DND-41 (cell line): Measurements from ENCODE around the gene MGAM2.

Experiments used
- ATAC-seq: fragments of 200-7000 bp; cut with Tn5 transposase; 3 replicates; pipeline ENCODE4 v1.9.1; 2021; ENCODE audit warnings: low read depth; ENCODE audit not compliant: insufficient read depth
- DNase-seq: peaks from one replicate; pipeline ENCODE4 v3.0.0-alpha.2; 2020
- H2AFZ ChIP-seq: 2 replicates; pipeline ENCODE4 v1.6.0; 2012; ENCODE audit warnings: low read depth, low read length
- H3K27ac ChIP-seq: 2 replicates; pipeline ENCODE4 v1.5.1; 2012; ENCODE audit warnings: low read length, inconsistent platforms
- H3K27me3 ChIP-seq: fragments of 200-600 bp; sonication (generic); 2 replicates; pipeline ENCODE4 v1.6.0; 2012; ENCODE audit warnings: low read length, mild to moderate bottlenecking, inconsistent platforms; ENCODE audit not compliant: insufficient read depth, poor library complexity
- H3K36me3 ChIP-seq: 2 replicates; pipeline ENCODE4 v1.5.1; 2012; ENCODE audit warnings: low read length, inconsistent platforms; ENCODE audit not compliant: insufficient read depth
- H3K4me1 ChIP-seq: 2 replicates; pipeline ENCODE4 v1.5.1; 2012; ENCODE audit warnings: mild to moderate bottlenecking, low read length; ENCODE audit not compliant: insufficient read depth
- H3K4me2 ChIP-seq: 2 replicates; pipeline ENCODE4 v1.6.0; 2012; ENCODE audit warnings: mild to moderate bottlenecking, moderate library complexity, low read length, inconsistent platforms; ENCODE audit not compliant: insufficient read depth
- H3K4me3 ChIP-seq, 2 experiments: fragments of 200-600 bp in 1 of 2; shearing (Covaris generic) in 1 of 2; 2 replicates each; pipeline ENCODE4 v1.5.1; 2012 to 2016; ENCODE audit warnings: inconsistent platforms in 2 of 2, low read length in 2 of 2, mild to moderate bottlenecking in 2 of 2, low read depth in 1 of 2, moderate library complexity in 1 of 2
- H3K79me2 ChIP-seq: 2 replicates; pipeline ENCODE4 v1.6.0; 2012; ENCODE audit warnings: low read length, inconsistent platforms; ENCODE audit not compliant: insufficient read depth
- H3K9ac ChIP-seq: 2 replicates; pipeline ENCODE4 v1.6.0; 2012; ENCODE audit warnings: low read depth, mild to moderate bottlenecking, inconsistent platforms, low read length, moderate library complexity
- H3K9me3 ChIP-seq: 2 replicates; pipeline ENCODE4 v1.5.1; 2012; ENCODE audit warnings: low read length, moderate library complexity, mild to moderate bottlenecking, inconsistent platforms; ENCODE audit not compliant: insufficient read depth, severe bottlenecking
- H4K20me1 ChIP-seq: 2 replicates; pipeline ENCODE4 v1.6.0; 2012; ENCODE audit warnings: low read length; ENCODE audit not compliant: insufficient read depth
- EZH2 ChIP-seq: IDR thresholded peaks from 3 replicates; pipeline ENCODE4 v1.6.1; 2012; ENCODE audit warnings: borderline replicate concordance, low read depth, mild to moderate bottlenecking, moderate library complexity, low read length, inconsistent platforms; ENCODE audit not compliant: severe bottlenecking
- TF ChIP-seq, protein P1 (sequence below): IDR thresholded peaks from 2 replicates; pipeline ENCODE4 v1.5.1; 2012; ENCODE audit warnings: borderline replicate concordance, low read length, moderate library complexity, mild to moderate bottlenecking; ENCODE audit not compliant: poor library complexity, severe bottlenecking; ENCODE audit errors: extremely low read depth

The MGAM2 gene

DNA sequence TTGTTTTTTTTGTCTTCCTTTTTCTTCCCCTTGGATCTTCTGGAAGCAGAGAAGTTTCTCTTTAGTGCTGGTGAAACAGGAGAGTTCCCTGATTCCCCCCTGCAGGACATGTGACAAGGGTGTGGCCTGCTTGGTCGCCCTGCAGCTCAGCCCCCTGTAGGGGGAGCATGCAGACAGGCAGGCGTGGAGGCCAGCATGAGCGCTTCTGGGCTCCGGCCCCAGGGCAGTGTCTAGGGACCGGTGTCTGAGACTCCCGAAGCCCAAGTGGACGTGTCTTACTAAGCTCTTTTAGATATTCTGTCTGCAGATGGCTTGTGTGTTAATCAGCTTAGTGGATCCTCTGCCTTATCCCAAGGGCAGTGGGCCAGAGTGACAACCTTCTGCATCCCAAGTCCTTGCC, 120.2 kb downstream of the MGAM2 start:
- peaks cover 3% of the 10 kb centered on the region for H3K27me3 ChIP-seq
- H3K27ac ChIP-seq, result no peak overlapping the region
- H3K36me3 ChIP-seq, result no peaks in the 10 kb centered on the region
- no peaks in the 10 kb centered on the region for H3K9me3 ChIP-seq
- H3K79me2 ChIP-seq, result no peaks in the 10 kb centered on the region
- H3K9ac ChIP-seq, result no peak overlapping the region
- no peak overlapping the region for H3K4me2 ChIP-seq
- H2AFZ ChIP-seq, result no peak overlapping the region
- H4K20me1 ChIP-seq, result no peaks in the 10 kb centered on the region
- H3K4me1 ChIP-seq, result no peaks in the 10 kb centered on the region
- no peak overlapping the region for H3K4me3 ChIP-seq
- TF ChIP-seq, protein P1, sequence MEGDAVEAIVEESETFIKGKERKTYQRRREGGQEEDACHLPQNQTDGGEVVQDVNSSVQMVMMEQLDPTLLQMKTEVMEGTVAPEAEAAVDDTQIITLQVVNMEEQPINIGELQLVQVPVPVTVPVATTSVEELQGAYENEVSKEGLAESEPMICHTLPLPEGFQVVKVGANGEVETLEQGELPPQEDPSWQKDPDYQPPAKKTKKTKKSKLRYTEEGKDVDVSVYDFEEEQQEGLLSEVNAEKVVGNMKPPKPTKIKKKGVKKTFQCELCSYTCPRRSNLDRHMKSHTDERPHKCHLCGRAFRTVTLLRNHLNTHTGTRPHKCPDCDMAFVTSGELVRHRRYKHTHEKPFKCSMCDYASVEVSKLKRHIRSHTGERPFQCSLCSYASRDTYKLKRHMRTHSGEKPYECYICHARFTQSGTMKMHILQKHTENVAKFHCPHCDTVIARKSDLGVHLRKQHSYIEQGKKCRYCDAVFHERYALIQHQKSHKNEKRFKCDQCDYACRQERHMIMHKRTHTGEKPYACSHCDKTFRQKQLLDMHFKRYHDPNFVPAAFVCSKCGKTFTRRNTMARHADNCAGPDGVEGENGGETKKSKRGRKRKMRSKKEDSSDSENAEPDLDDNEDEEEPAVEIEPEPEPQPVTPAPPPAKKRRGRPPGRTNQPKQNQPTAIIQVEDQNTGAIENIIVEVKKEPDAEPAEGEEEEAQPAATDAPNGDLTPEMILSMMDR, result peak; percentile 16
- TF ChIP-seq EZH2, result no peak
- DNase-seq (no peak), ATAC-seq (no peak)

DNA sequence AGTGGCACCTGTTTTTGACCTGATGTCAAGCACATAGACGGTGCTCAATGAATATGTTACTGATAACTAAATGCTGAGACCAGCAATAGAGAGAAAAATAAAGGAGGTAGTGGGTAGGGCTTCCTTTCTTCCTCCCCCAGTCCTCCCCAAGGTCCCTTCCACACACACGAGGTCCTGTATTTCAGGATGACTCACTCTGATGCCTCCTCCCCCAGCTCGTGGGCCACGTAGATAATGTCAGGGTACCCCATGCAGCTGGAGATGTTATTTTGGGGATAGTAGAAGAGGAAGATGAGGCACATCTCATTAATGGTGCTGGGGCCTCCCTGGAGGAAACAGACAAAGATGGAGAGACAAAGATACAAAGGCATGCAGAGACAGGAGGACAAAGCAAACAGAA, 129.0 kb downstream of the MGAM2 start:
- no peaks in the 10 kb centered on the region for H3K79me2 ChIP-seq
- H3K4me1 ChIP-seq, result no peaks in the 10 kb centered on the region
- no peaks in the 10 kb centered on the region for H3K36me3 ChIP-seq
- TF ChIP-seq, protein P1, result no peak
- no peak for TF ChIP-seq EZH2
- H4K20me1 ChIP-seq, result no peaks in the 10 kb centered on the region
- no peak overlapping the region for H3K27ac ChIP-seq
- no peaks in the 10 kb centered on the region for H3K9me3 ChIP-seq
- no peak for ATAC-seq
- H3K9ac ChIP-seq, result no peak overlapping the region
- no peak overlapping the region for H3K4me2 ChIP-seq
- no peak for DNase-seq
- H3K4me3 ChIP-seq, result no peak overlapping the region
- H3K27me3 ChIP-seq, result no peaks in the 10 kb centered on the region
- no peak overlapping the region for H2AFZ ChIP-seq

DNA sequence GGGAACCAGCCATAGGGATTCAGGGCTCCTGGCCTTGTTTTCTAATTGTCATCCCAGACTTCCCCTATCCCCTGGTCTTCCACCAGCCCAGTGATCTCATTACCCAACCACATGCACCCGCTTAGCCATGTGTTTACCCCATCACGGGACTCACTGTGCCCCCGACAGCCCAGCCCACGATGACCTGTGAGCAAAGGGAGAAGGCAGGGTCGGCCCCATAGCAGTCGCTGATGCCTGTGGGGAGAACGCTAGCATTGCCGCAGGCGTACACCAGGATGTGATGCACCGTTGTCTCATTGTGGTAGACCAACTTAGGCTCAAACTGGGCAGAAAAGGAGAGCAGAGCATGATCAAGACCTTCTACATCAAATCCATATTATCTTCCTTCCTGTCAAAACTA, 132.3 kb downstream of the MGAM2 start:
- DNase-seq (no peak), ATAC-seq (no peak)
- H3K36me3 ChIP-seq, result no peaks in the 10 kb centered on the region
- H3K27ac ChIP-seq, result no peak overlapping the region
- H3K27me3 ChIP-seq, result no peaks in the 10 kb centered on the region
- no peaks in the 10 kb centered on the region for H4K20me1 ChIP-seq
- no peak overlapping the region for H3K4me3 ChIP-seq
- no peak overlapping the region for H2AFZ ChIP-seq
- no peaks in the 10 kb centered on the region for H3K9me3 ChIP-seq
- H3K4me1 ChIP-seq, result no peaks in the 10 kb centered on the region
- H3K4me2 ChIP-seq, result no peak overlapping the region
- no peaks in the 10 kb centered on the region for H3K79me2 ChIP-seq
- TF ChIP-seq, protein P1, result no peak
- no peak for TF ChIP-seq EZH2
- H3K9ac ChIP-seq, result no peak overlapping the region
